Ascending aorta (tissue), 2 donors: ENCODE results near the gene PDYN. TPM values are rescaled to one million over a fixed set of nuclear protein-coding genes. Genes with fewer than 3 reads are reported as not detected.
"Not testable (repeated sequence)": the region's sequence is repeated elsewhere in the genome, so short reads cannot be mapped to it uniquely, and the experiment has no call there.

Experiments
- DNase-seq, 2 donors: peaks; one replicate each; pipeline ENCODE4 v3.0.0-alpha.2; 2019; ENCODE audit warnings: low spot score in 2 of 2
- H3K27ac ChIP-seq, 2 donors: fragments of 200-600 bp; sonication (generic); one replicate each; pipeline ENCODE4 v1.5.1; 2016 to 2017; ENCODE audit warnings: mild to moderate bottlenecking in 1 of 2
- H3K27me3 ChIP-seq: fragments of 200-600 bp; sonication (generic); one replicate; pipeline ENCODE4 v1.5.1; 2017
- H3K36me3 ChIP-seq, 2 donors: fragments of 200-600 bp; sonication (generic); one replicate each; pipeline ENCODE4 v1.5.1; 2016
- H3K4me1 ChIP-seq, 2 donors: fragments of 200-600 bp; sonication (generic); one replicate each; pipeline ENCODE4 v1.5.1; 2016 to 2017; ENCODE audit warnings: mild to moderate bottlenecking in 1 of 2
- H3K4me3 ChIP-seq, 2 donors: fragments of 200-600 bp; sonication (generic); one replicate each; pipeline ENCODE4 v1.5.1; 2016 to 2017; ENCODE audit warnings: mild to moderate bottlenecking in 1 of 2
- H3K9me3 ChIP-seq, 2 donors: fragments of 200-600 bp; sonication (generic); one replicate each; pipeline ENCODE4 v1.5.1; 2016
- intact Hi-C: fragments of 100-400 bp; cut with DNase I; formaldehyde crosslinking; loops from one replicate; pipeline ENCODE4 v1.15.1; 2023
- total RNA-seq: library from RNA; depleted of rRNA; stranded (reverse); fragments of >200 nt; gene quantifications from one replicate; pipeline ENCODE4 v1.1.0, GENCODE V29; 2016
- TF ChIP-seq, protein P1 (sequence below), 3 experiments: fragments of 200-600 bp in 2 of 3; fragments of 450-650 bp in 1 of 3; sonication (generic) in 2 of 3; IDR thresholded peaks; one replicate each; pipeline ENCODE4 v1.5.1; 2016 to 2019; ENCODE audit warnings: antibody characterized with exemption in 3 of 3, mild to moderate bottlenecking in 1 of 3, moderate library complexity in 1 of 3

The PDYN gene
- not detected for total RNA-seq

DNA sequence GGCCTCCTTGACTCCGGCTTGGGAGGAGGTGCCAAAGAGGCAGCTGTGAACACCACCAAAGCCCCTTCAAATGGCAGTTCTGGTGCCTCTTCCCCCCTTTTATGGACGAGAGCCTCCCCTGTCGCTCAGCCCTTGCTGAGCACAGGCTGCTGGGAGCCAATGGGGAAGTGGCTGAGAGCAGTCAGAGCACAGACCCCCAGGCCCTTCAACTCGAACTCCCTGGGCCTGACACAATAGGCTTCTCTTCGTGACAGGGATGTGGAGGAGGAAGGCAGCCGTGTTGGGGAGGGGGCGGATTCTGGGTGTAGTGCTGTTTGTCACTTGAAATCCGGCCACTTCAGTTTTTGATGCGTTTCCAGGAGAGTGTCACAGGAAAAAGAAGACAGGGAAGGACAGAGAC, at the start of gene PDYN:
Gene PDYN, minus strand, starts transcription at position 73 of the 400 bp plus-strand sequence. CDS start 10,974 bp downstream, outside the sequence.
- H3K9me3 ChIP-seq, result no peaks in the 10 kb centered on the region
- no peaks in the 10 kb centered on the region for H3K27me3 ChIP-seq

DNA sequence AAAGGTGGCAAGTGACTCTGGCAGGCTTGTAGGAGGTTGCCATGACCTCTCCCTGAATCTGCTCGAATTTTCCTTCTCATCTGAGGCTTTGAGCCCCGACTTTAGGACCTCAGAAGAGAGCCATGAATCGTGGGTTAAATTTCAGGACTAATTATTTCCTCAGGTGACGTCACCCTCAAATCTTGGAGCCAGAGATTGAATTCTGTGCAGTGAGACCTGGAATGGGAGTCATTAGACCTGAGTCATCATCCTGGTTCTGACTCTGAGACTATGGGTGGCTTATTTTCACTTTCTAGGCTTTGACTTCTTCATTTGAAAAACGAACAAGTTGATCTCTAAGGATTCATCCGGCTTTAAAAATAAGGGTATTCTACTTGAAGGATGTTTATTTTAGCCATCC, 48.5 kb upstream of the PDYN start:
- no peaks in the 10 kb centered on the region for H3K36me3 ChIP-seq
- no peaks in the 10 kb centered on the region for H3K4me1 ChIP-seq
- no peaks in the 10 kb centered on the region for H3K9me3 ChIP-seq
- H3K27ac ChIP-seq, result no peak overlapping the region
- no peaks in the 10 kb centered on the region for H3K27me3 ChIP-seq
- no peak for DNase-seq
- H3K4me3 ChIP-seq, result no peak overlapping the region
- TF ChIP-seq, protein P1, sequence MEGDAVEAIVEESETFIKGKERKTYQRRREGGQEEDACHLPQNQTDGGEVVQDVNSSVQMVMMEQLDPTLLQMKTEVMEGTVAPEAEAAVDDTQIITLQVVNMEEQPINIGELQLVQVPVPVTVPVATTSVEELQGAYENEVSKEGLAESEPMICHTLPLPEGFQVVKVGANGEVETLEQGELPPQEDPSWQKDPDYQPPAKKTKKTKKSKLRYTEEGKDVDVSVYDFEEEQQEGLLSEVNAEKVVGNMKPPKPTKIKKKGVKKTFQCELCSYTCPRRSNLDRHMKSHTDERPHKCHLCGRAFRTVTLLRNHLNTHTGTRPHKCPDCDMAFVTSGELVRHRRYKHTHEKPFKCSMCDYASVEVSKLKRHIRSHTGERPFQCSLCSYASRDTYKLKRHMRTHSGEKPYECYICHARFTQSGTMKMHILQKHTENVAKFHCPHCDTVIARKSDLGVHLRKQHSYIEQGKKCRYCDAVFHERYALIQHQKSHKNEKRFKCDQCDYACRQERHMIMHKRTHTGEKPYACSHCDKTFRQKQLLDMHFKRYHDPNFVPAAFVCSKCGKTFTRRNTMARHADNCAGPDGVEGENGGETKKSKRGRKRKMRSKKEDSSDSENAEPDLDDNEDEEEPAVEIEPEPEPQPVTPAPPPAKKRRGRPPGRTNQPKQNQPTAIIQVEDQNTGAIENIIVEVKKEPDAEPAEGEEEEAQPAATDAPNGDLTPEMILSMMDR (IDR thresholded peaks at IDR 0.05), result no peak
- intact Hi-C loops, result no loop called here

More for the DNA sequence above, at the start of gene PDYN:
- TF ChIP-seq, protein P1 (IDR thresholded peaks at IDR 0.05), result no peak
- DNase-seq, result no peak
- no peak within 1 kb of the TSS for H3K4me3 ChIP-seq
- H3K4me1 ChIP-seq, result no peaks in the 10 kb centered on the region
- no peak within 1 kb of the TSS for H3K27ac ChIP-seq
- no peaks in the 10 kb centered on the region for H3K36me3 ChIP-seq
- intact Hi-C loops, result no loop called here

DNA sequence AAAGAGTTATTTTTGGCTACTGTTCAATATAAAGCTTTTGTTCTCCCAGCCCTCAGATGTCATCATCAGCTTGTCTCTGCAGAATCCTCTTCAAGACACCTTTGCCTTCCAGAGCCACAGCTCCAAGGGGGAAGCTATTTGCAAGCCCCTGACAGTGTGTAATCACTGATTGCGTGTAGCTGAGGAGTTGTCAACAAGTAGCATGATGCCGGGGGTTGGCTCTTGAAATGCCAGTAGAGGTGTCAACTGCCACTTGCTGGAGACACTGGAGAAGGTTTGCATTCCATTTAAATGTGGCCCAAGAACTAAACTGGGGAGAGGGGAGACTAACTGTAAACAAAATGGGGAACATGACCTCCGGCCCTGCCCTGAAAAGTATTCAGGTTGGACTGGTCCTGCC, 44.3 kb upstream of the PDYN start:
- H3K4me1 ChIP-seq, result no peaks in the 10 kb centered on the region
- no peak overlapping the region for H3K27ac ChIP-seq
- H3K4me3 ChIP-seq, result no peak overlapping the region
- intact Hi-C loops, result no loop called here
- H3K9me3 ChIP-seq, result no peaks in the 10 kb centered on the region
- TF ChIP-seq, protein P1 (IDR thresholded peaks at IDR 0.05), result no peak
- DNase-seq, result no peak
- no peaks in the 10 kb centered on the region for H3K27me3 ChIP-seq
- no peaks in the 10 kb centered on the region for H3K36me3 ChIP-seq

DNA sequence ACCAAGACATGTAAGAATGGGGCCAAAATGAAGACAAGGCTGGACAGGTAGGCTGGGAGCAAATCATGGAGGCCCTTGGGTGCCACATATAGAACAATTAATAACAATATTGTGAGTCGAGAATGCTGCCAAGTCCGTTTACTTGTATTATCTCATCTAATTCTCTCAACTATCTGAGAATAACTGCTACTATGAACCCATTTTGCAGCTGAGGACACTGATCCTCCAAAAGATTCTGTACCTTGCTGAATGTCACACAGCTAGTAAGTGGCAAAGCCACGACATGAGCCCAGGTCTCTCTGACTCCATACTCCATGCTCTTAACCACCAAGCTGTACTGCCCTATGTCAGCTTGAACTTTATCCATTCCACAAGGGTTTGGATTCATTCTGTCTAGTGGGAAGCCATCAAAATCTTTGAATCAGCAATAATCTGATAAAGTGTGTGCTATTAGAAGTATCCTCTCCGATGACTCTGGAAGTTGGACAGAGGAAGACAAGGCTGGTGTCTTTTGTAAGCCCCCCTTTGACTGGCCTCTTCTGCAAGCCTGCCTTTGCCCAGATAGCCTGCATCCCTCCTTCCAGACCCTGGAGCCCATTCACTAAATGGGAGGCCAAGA, 43.5 kb upstream of the PDYN start:
- TF ChIP-seq, protein P1 (IDR thresholded peaks at IDR 0.05), result no peak
- H3K9me3 ChIP-seq, result no peaks in the 10 kb centered on the region
- H3K36me3 ChIP-seq, result no peaks in the 10 kb centered on the region
- no peak for DNase-seq
- no peaks in the 10 kb centered on the region for H3K4me1 ChIP-seq
- H3K27ac ChIP-seq, result no peak overlapping the region
- intact Hi-C loops, result no loop called here
- H3K4me3 ChIP-seq, result no peak overlapping the region
- H3K27me3 ChIP-seq, result no peaks in the 10 kb centered on the region

DNA sequence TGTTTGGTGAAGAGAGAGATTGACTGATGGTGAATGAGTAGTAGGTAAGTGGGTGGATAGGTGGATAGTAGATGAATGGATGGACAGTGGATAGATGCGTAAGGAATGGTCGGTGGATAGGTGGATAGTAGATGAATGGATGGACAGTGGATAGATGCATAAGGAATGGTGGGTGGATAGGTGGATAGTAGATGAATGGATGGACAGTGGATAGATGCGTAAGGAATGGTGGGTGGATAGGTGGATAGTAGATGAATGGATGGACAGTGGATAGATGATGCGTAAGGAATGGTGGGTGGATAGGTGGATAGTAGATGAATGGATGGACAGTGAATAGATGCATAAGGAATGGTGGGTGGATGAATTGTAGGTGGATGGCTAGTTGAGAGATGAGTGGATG, 42.5 kb upstream of the PDYN start:
- H3K36me3 ChIP-seq, H3K27me3 ChIP-seq, H3K4me3 ChIP-seq, H3K9me3 ChIP-seq, H3K27ac ChIP-seq, DNase-seq, intact Hi-C loops, H3K4me1 ChIP-seq: not testable (repeated sequence)

DNA sequence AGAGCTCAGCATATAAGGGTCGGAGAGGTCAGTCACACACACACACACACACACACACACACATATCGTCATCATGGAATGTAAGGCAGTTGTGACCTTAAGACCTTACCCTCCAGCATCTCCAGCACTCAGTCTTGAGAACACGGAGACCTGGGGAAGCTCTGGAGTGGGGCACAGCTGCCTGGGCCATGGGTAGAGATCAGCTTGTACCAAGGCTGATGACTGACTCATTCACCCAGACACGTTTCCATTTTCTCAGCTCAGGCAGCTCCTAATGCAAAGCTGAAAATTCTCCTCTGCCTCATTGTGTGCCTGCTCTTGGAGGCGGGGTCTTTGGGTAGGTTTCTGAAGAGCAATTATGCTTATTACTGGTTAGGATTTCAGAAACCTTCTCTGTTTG, 38.3 kb upstream of the PDYN start:
- DNase-seq, result no peak
- Histone ChIP-seq H3K27ac (no peak overlapping the region), H3K4me1 (no peaks in the 10 kb centered on the region), H3K27me3 (no peaks in the 10 kb centered on the region), H3K4me3 (no peak overlapping the region), H3K36me3 (no peaks in the 10 kb centered on the region), H3K9me3 (no peaks in the 10 kb centered on the region)
- intact Hi-C loops, result no loop called here
- TF ChIP-seq, protein P1 (IDR thresholded peaks at IDR 0.05), result no peak
